ENCODE measurements around the gene KCNH5.

- TF ChIP-seq, protein P1, sequence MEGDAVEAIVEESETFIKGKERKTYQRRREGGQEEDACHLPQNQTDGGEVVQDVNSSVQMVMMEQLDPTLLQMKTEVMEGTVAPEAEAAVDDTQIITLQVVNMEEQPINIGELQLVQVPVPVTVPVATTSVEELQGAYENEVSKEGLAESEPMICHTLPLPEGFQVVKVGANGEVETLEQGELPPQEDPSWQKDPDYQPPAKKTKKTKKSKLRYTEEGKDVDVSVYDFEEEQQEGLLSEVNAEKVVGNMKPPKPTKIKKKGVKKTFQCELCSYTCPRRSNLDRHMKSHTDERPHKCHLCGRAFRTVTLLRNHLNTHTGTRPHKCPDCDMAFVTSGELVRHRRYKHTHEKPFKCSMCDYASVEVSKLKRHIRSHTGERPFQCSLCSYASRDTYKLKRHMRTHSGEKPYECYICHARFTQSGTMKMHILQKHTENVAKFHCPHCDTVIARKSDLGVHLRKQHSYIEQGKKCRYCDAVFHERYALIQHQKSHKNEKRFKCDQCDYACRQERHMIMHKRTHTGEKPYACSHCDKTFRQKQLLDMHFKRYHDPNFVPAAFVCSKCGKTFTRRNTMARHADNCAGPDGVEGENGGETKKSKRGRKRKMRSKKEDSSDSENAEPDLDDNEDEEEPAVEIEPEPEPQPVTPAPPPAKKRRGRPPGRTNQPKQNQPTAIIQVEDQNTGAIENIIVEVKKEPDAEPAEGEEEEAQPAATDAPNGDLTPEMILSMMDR (optimal IDR thresholded peaks at IDR 0.05 in 1 of 3, IDR thresholded peaks at IDR 0.05 in 1 of 3, conservative IDR thresholded peaks at IDR 0.05 in 1 of 3; ENCODE audit: extremely low read depth in 1 of 3, insufficient read depth in 2 of 3, low read length in 3 of 3), result no peak
- TF ChIP-seq EZH2 (IDR thresholded peaks at IDR 0.05; ENCODE audit: low read length), result no peak
Measured at GRCh38 chr14:62661818-62662217, 383.4 kb downstream of the KCNH5 start.

All from keratinocyte (primary cell).